ENCODE measurements around the gene SPEM2. TPM values are rescaled to one million over a fixed set of nuclear protein-coding genes. Genes with fewer than 3 reads are reported as not detected.

SPEM2 gene
- total and polyA plus RNA-seq, 2 experiments from 2014 or later, result not detected

DNA sequence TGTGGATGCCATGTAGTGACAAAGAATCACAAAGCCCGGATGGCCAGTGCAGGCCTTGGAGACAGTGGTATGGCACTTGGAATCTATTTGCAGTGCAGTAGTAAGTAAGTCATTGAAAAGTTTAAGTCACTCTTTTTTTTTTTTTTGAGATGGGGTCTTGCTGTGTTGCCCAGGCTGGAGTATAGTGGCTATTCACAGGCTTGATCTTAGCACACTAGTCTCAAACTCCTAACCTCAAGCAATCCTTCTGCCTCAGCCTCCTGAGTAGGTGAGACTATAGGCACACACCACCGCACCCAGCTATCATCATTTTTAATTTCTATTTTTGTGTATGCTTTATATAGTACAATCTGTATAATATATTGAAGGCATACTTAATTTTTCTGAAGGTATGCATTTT lies 26.8 kb upstream of the SPEM2 start:
- Histone ChIP-seq H3K27ac (no peak overlapping the region), H3K27me3 (no peaks in the 10 kb centered on the region), H3K4me3 (no peak overlapping the region), H3K9me3 (ENCODE audit: low read depth) (no peaks in the 10 kb centered on the region), H3K4me1 (ENCODE audit: low read depth) (peaks cover 13% of the 10 kb centered on the region), H3K36me3 (no peaks in the 10 kb centered on the region)
- TF ChIP-seq, protein P1, sequence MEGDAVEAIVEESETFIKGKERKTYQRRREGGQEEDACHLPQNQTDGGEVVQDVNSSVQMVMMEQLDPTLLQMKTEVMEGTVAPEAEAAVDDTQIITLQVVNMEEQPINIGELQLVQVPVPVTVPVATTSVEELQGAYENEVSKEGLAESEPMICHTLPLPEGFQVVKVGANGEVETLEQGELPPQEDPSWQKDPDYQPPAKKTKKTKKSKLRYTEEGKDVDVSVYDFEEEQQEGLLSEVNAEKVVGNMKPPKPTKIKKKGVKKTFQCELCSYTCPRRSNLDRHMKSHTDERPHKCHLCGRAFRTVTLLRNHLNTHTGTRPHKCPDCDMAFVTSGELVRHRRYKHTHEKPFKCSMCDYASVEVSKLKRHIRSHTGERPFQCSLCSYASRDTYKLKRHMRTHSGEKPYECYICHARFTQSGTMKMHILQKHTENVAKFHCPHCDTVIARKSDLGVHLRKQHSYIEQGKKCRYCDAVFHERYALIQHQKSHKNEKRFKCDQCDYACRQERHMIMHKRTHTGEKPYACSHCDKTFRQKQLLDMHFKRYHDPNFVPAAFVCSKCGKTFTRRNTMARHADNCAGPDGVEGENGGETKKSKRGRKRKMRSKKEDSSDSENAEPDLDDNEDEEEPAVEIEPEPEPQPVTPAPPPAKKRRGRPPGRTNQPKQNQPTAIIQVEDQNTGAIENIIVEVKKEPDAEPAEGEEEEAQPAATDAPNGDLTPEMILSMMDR (IDR thresholded peaks at IDR 0.05; ENCODE audit: low read depth, low read length), result no peak
- no peak for DNase-seq (ENCODE audit: low read depth in 1 of 2, low spot score in 1 of 2)

DNA sequence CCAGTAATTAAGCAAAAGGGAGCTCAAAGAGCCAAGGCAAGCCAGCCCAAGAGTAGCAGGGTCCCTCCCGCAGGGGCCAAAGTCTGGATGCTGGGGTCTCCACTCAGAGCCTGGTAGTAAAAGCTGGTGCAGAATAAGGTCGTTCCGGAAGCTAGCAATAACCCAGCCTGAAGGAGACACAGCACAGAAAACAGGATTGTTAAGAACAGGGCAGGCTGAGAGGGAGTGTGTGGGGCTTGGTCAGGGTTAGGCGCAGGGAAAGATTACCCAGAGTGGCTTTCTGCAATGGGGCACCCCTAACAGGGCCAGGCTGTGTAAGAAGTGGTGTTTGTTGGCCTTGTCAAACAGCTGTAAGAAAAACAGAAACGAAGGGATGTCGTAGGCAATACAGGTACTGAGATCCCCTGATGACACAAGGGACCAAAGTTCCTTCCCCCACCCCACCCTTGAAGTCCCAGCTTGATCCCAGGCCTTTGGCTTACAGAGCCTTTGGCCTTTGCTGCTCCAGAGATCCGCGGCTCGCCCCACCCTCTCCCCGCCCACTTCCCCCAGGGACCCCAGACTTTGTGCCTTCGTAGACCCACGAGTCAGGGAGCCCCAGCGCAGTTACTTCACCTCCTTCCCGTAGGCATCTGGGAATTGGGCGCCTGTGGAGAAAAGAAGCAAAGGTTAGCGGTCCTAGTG lies 22.2 kb upstream of the SPEM2 start:
- Histone ChIP-seq H3K27ac (peak overlapping the region; percentile 80), H3K36me3 (no peaks in the 10 kb centered on the region), H3K27me3 (no peaks in the 10 kb centered on the region), H3K4me3 (peak overlapping the region; percentile 53), H3K4me1 (ENCODE audit: low read depth) (peaks cover 11% of the 10 kb centered on the region), H3K9me3 (ENCODE audit: low read depth) (no peaks in the 10 kb centered on the region)
- TF ChIP-seq, protein P1 (IDR thresholded peaks at IDR 0.05; ENCODE audit: low read depth, low read length), result no peak
- DNase-seq (ENCODE audit: low read depth in 1 of 2, low spot score in 1 of 2), result no peak

- TF ChIP-seq, protein P1 (IDR thresholded peaks at IDR 0.05; ENCODE audit: low read depth, low read length), result no peak
- H3K4me1 ChIP-seq (ENCODE audit: low read depth), result peaks cover 11% of the 10 kb centered on the region
- no peaks in the 10 kb centered on the region for H3K9me3 ChIP-seq (ENCODE audit: low read depth)
- no peaks in the 10 kb centered on the region for H3K27me3 ChIP-seq
- no peak for DNase-seq (ENCODE audit: low read depth in 1 of 2, low spot score in 1 of 2)
- H3K4me3 ChIP-seq, result peak overlapping the region; percentile 53
- no peaks in the 10 kb centered on the region for H3K36me3 ChIP-seq
- H3K27ac ChIP-seq, result peak overlapping the region; percentile 80
Observed at GRCh38 chr17:7403727-7403976, 21.8 kb upstream of the SPEM2 start.

DNA sequence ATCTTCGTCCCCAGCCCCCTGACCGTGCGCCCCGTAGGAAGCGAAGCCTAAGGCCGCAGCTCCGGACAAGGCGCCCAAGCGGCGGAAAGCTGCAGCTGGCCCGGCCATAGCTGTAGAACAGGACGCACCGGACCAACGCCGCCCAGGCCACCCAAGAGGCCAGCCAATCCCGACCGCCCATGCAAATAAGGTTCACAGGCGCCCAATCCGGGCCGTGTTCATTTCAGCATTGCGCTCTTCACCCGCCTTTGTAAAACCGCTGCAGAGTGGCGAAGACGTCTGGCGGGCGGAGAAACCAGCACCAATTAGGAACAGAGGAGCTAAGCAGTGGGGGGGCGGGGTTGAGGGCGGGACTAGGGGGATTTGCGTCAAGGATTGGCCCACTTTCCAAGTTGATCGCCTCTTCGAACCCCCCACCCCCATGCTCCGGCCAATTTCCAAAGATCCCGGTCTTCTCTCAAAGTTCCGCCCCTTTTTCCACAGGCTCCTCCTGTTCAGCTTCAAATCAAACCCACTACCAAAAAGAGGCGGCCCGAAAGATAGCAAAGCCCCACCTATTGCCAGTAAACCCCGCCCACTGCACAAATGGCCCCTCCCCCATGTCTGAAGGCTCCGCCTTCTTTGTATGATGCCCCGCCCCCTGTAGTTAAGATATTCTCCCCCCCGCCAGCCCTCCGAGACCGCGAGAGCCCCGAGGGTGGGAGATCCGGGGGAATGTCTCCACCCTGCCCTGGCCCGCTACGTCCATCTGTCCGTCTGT lies 21.3 kb upstream of the SPEM2 start, which contains the start of gene TMEM256:
TMEM256 (minus strand) TSS at position 121 of the 760 bp plus-strand sequence; CDS start at position 108, 13 bp downstream.
- no peaks in the 10 kb centered on the region for H3K27me3 ChIP-seq
- H3K4me3 ChIP-seq, result peak within 1 kb of the TSS; percentile 61
- TF ChIP-seq, protein P1 (IDR thresholded peaks at IDR 0.05; ENCODE audit: low read depth, low read length), result no peak
- H3K36me3 ChIP-seq, result no peaks in the 10 kb centered on the region
- H3K4me1 ChIP-seq (ENCODE audit: low read depth), result peaks cover 11% of the 10 kb centered on the region
- peak within 1 kb of the TSS; percentile 80 for H3K27ac ChIP-seq
- no peaks in the 10 kb centered on the region for H3K9me3 ChIP-seq (ENCODE audit: low read depth)
- DNase-seq (ENCODE audit: low read depth in 1 of 2, low spot score in 1 of 2), result peak; percentile 100

- H3K27me3 ChIP-seq, result no peaks in the 10 kb centered on the region
- no peaks in the 10 kb centered on the region for H3K36me3 ChIP-seq
- peak; percentile 33 to 75 for DNase-seq (ENCODE audit: low read depth in 1 of 2, low spot score in 1 of 2)
- no peaks in the 10 kb centered on the region for H3K9me3 ChIP-seq (ENCODE audit: low read depth)
- peaks cover 11% of the 10 kb centered on the region for H3K4me1 ChIP-seq (ENCODE audit: low read depth)
- TF ChIP-seq, protein P1 (IDR thresholded peaks at IDR 0.05; ENCODE audit: low read depth, low read length), result no peak
- no peak overlapping the region for H3K27ac ChIP-seq
- peak overlapping the region; percentile 61 for H3K4me3 ChIP-seq
Observed at GRCh38 chr17:7404737-7405349, 20.6 kb upstream of the SPEM2 start.
